GM12865 (cell line): ENCODE results near the gene GRM4.

Source experiments
- DNase-seq: peaks from one replicate; pipeline ENCODE4 v3.0.0; 2010; ENCODE audit warnings: low read depth
- H3K4me3 ChIP-seq: 2 replicates; pipeline ENCODE4 v1.5.1; 2011; ENCODE audit warnings: mild to moderate bottlenecking, low read depth, low read length, control low read depth
- CTCF ChIP-seq: IDR thresholded peaks from 2 replicates; pipeline ENCODE4 v1.5.1; 2011; ENCODE audit warnings: low read length, control low read depth, low read depth, inconsistent platforms; ENCODE audit not compliant: insufficient read depth; ENCODE audit errors: missing control alignments

Gene GRM4

GRCh38 chr6:34149831-34150400, 4.0 kb upstream of the GRM4 start:
- TF ChIP-seq CTCF: no peak

GRCh38 chr6:34149452-34149810, 3.5 kb upstream of the GRM4 start:
- no peak overlapping the region for H3K4me3 ChIP-seq
- no peak for TF ChIP-seq CTCF
- DNase-seq: no peak

More at GRCh38 chr6:34149831-34150400, 4.0 kb upstream of the GRM4 start:
- H3K4me3 ChIP-seq: no peak overlapping the region
- no peak for DNase-seq

- no peak overlapping the region for H3K4me3 ChIP-seq
- TF ChIP-seq CTCF: no peak
- DNase-seq: peak; percentile 60
Measured at GRCh38 chr6:34148631-34149451, 3.0 kb upstream of the GRM4 start.

- TF ChIP-seq CTCF: no peak
- no peak overlapping the region for H3K4me3 ChIP-seq
Measured at GRCh38 chr6:34147906-34148630, 2.2 kb upstream of the GRM4 start.

GRCh38 chr6:34146801-34147592, 1.1 kb upstream of the GRM4 start:
- no peak for DNase-seq
- TF ChIP-seq CTCF: no peak

More at GRCh38 chr6:34147906-34148630, 2.2 kb upstream of the GRM4 start:
- no peak for DNase-seq

GRCh38 chr6:34145161-34146020, 496 bp downstream of the GRM4 start:
- no peak overlapping the region for H3K4me3 ChIP-seq
- no peak for DNase-seq
- no peak for TF ChIP-seq CTCF

More at GRCh38 chr6:34146801-34147592, 1.1 kb upstream of the GRM4 start:
- H3K4me3 ChIP-seq: no peak overlapping the region
